SH-SY5Y (cell line): ENCODE results near the gene GIPC3.

ENCODE experiments used
- GATA2 ChIP-seq: IDR thresholded peaks from 2 replicates; pipeline ENCODE4 v1.6.1; 2011; ENCODE audit warnings: mild to moderate bottlenecking, low read depth, low read length
- GATA3 ChIP-seq: IDR thresholded peaks from 2 replicates; pipeline ENCODE4 v1.6.1; 2011; ENCODE audit warnings: low read depth, mild to moderate bottlenecking, low read length, moderate library complexity

GIPC3 gene

DNA sequence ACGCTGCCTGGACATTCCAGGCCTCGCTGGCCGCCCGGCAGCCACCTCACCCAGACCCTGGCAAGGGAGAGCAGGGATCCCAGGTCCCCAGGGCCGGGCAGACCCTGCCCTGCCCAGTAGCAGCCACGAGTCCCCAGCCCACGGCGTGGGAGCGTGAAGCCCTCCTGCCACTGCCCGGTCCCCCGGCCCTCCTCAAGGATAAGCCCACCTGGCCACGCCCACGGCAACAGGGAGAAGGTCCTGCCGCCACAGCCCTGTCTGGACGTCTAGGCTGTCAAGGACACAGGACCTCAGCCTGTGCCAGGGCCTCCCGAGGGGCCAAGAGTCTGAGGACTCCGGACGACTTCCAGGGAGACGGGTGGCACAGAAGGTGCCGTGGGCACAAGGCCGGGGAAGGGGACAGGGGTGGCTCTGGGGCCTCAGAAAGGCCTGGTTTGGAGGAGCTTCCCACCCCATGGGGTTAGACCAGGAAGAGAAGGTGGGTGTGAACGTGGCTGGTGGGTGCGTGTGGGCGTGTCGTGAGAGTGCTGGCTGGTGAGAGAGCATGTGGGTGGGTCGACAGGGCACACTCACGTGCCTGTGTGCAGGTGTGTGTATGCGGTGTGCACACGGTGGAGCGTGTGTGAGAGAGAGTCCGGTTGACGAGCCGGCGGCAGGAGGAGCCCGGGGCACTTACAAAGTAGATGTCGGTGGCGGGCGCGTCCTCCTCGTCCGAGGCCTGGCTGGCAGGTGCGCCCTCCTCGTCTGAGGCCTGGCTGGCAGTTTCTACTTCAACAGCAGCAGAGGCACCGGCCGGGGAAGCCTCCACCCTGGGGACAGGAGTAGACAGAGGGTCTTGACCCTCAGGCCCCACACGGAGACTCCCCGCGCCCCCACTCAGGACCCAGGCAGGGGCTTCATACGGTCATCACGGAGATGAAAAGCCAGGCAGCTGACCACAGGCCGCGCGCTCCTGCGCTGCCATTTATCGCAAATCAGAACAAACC, 53.2 kb downstream of the GIPC3 start:
- no peak for TF ChIP-seq GATA3
- no peak for TF ChIP-seq GATA2

DNA sequence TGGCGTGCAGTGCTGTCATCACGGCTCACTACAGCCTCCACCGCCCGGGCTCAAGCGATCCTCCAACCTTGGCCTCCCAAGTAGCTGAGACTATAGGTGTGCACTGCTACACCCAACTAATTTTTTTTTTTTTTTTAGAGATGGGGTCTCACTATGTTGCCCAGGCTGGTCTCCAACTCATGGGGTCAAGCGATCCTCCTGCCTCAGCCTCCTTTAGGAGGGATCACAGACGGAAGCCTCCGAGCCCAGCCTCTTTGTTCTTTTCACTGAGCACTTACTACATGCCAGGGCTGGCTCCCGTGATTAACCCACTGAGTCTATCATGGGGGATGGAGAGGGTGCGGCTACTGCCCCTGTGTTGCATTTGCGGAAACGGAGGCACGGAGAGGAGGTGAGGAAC, 54.2 kb downstream of the GIPC3 start:
- TF ChIP-seq GATA2 (no peak), GATA3 (no peak)

DNA sequence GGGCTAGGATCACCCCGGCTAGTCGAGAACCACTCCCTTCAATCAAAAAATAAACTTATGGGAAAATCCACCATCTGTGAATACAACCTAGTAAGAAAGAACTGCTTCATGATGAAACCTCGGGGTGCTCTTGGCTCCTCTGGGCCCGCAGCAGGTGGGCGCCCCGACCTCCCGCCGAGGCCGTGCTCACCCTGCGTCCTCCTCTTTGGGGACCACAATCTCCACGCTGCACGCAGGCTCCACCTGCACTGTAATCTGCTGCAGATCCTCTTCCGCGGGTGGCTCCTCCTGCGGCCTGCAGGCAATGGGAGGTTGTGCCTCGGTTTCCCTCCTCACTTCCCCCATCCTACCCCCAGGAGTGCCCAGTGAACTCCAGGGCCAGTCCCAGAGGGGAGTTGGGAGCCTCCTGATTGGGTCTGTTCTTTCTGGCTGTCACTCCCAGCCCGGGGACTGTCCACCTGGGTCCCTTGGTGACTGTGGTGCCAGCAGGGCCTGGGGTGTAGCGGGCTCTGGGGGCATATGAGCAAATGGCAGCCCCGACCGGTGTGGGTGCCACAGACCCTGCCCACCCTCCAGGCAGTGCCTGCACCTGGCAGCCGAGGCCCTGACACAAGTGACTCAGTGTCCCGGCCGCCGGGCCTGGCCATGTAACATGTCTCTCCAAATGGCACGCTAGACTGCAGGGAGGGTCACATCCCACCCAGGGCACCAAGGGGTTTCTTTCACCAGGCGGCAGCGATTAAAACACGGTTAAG, 56.4 kb downstream of the GIPC3 start:
- no peak for TF ChIP-seq GATA2
- TF ChIP-seq GATA3, result no peak

DNA sequence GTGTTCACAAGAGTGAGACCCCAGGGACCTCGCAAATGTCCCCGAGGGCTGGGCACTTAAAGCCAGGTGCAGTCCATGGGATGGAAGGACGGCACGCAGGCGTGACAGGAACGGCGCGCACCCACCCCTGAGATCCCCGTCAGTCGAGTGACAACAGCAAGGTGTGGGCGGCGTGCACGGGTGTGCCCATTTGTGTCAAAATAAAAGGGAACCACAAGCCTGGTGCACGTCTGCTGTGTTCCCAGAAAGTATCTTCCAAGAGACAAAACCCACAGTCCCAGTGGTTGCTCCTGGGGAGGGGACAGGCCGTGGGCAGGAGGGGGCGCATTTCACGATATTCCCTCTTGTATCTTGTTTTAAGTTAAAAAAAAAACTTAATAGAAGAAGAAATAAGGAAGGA, 57.0 kb downstream of the GIPC3 start:
- no peak for TF ChIP-seq GATA2
